K562 (cell line): ENCODE data around the gene SLC26A6. TPM values are rescaled to one million over a fixed set of nuclear protein-coding genes. Genes with fewer than 3 reads are reported as not detected.

Experiments used
- ARID4B ChIP-seq: sonication (generic); formaldehyde crosslinking; IDR thresholded peaks from 2 replicates; pipeline ENCODE4 v1.8.0; 2022; ENCODE audit warnings: mild to moderate bottlenecking, missing genetic modification reagents
- BRD4 ChIP-seq: fragments of 200-600 bp; sonication (generic); IDR thresholded peaks from 2 replicates; pipeline ENCODE4 v1.6.1; 2017; ENCODE audit warnings: inconsistent platforms
- GABPB2 ChIP-seq: fragments of 250-450 bp; sonication (Bioruptor Pico); conservative IDR thresholded peaks from 2 replicates; pipeline ENCODE4 v1.5.1; 2021; ENCODE audit warnings: mild to moderate bottlenecking
- KDM2B ChIP-seq: fragments of 250-450 bp; sonication (Bioruptor Pico); IDR thresholded peaks from 2 replicates; pipeline ENCODE4 v1.8.0; 2021; ENCODE audit warnings: mild to moderate bottlenecking, moderate library complexity
- LARP7 ChIP-seq: fragments of 450-650 bp; IDR thresholded peaks from 2 replicates; pipeline ENCODE4 v1.6.1; 2016
- MECOM ChIP-seq: fragments of 250-450 bp; sonication (Bioruptor Pico); IDR thresholded peaks from 2 replicates; pipeline ENCODE4 v1.8.0; 2022; ENCODE audit warnings: inconsistent platforms
- NCOA4 ChIP-seq: fragments of 450-650 bp; IDR thresholded peaks from 2 replicates; pipeline ENCODE4 v1.6.1; 2018; ENCODE audit warnings: mild to moderate bottlenecking; ENCODE audit not compliant: partially characterized antibody
- PRPF4 ChIP-seq: fragments of 200-400 bp; formaldehyde crosslinking; IDR thresholded peaks from one replicate; pipeline ENCODE4 v1.6.1; 2017; ENCODE audit warnings: low read length, low read depth, mild to moderate bottlenecking; ENCODE audit not compliant: insufficient read depth, poor library complexity, severe bottlenecking
- SMARCA4 ChIP-seq: fragments of 450-650 bp; IDR thresholded peaks from 2 replicates; pipeline ENCODE4 v1.6.1; 2016
- polyA plus RNA-seq, 8 experiments: library from polyadenylated mRNA; depleted of rRNA in 4 of 8; stranded (reverse) in 5 of 8; unstranded in 3 of 8; fragments of >200 nt; fragmentation: Nextera tagmentation in 2 of 8; fragmentation: Illumina TruSeq in 1 of 8; extraction: Ambion mirVana in 2 of 8; extraction: Trizol in 1 of 8; gene quantifications; 2 replicates each; pipeline versions ENCODE4 v1.2.1 to v1.2.3, GENCODE V29; 2011 to 2014; ENCODE audit warnings: inconsistent platforms in 1 of 8, missing spikeins in 1 of 8
- total RNA-seq, 7 experiments: library from RNA; depleted of rRNA in 6 of 7; stranded (reverse); fragments of >200 nt in 6 of 7; fragmentation: Illumina TruSeq in 2 of 7; extraction: Trizol in 2 of 7; gene quantifications; 2 replicates each; pipeline versions ENCODE4 v1.2.1 to v1.2.3, GENCODE V29; 2011 to 2021; ENCODE audit warnings: low replicate concordance in 1 of 7

SLC26A6 gene
- total and polyA plus RNA-seq, 9 of the 15 experiments (the other 6 are each of a cell fraction or from before 2014, with no cell fraction given), result 2.1 to 27.2 (median 14.8) TPM

GRCh38 chr3:48681974-48682610 lies 46.8 kb upstream of the SLC26A6 start (continued):
- no peak for TF ChIP-seq ARID4B (CRISPR knock-in tag)
- no peak for TF ChIP-seq BRD4
- no peak for TF ChIP-seq MECOM (CRISPR knock-in tag)
- TF ChIP-seq GABPB2, result no peak
- TF ChIP-seq SMARCA4, result no peak
- TF ChIP-seq KDM2B (CRISPR knock-in tag), result no peak
- no peak for TF ChIP-seq LARP7
- no peak for TF ChIP-seq PRPF4
- no peak for TF ChIP-seq NCOA4
